GM12878 (cell line): ENCODE results near the gene OR6C68.

Experiments used
- CTCF ChIP-seq, 3 experiments: IDR thresholded peaks in 2 of 3; conservative IDR thresholded peaks in 1 of 3; 2 replicates each; pipeline ENCODE4 v1.5.1; 2011; ENCODE audit warnings: low read depth in 3 of 3, low read length in 3 of 3, mild to moderate bottlenecking in 3 of 3, control low read depth in 2 of 3, moderate library complexity in 2 of 3, inconsistent platforms in 1 of 3, mixed read lengths in 1 of 3; ENCODE audit not compliant: control insufficient read depth in 2 of 3, insufficient read depth in 1 of 3; ENCODE audit errors: extremely low read depth in 1 of 3
- FOXK2 ChIP-seq: fragments of 450-650 bp; IDR thresholded peaks from 2 replicates; pipeline ENCODE4 v1.6.1; 2017; ENCODE audit warnings: mild to moderate bottlenecking, moderate library complexity
- IRF3 ChIP-seq: fragments of 450-650 bp; IDR thresholded peaks from 2 replicates; pipeline ENCODE4 v1.6.1; 2014; ENCODE audit warnings: mild to moderate bottlenecking
- MYC ChIP-seq: IDR thresholded peaks from 2 replicates; pipeline ENCODE4 v1.6.1; 2011; ENCODE audit warnings: mild to moderate bottlenecking, low read length, moderate library complexity, inconsistent platforms; ENCODE audit not compliant: insufficient read depth, insufficient replicate concordance, insufficient read length, severe bottlenecking
- NFXL1 ChIP-seq: fragments of 450-650 bp; IDR thresholded peaks from 2 replicates; pipeline ENCODE4 v1.6.1; 2017; ENCODE audit warnings: antibody characterized with exemption, mild to moderate bottlenecking, borderline replicate concordance
- NR2F1 ChIP-seq: fragments of 450-650 bp; conservative IDR thresholded peaks from 2 replicates; pipeline ENCODE4 v1.6.1; 2017; ENCODE audit warnings: mild to moderate bottlenecking
- POLR2A ChIP-seq: IDR thresholded peaks from 2 replicates; pipeline ENCODE4 v1.6.1; 2011; ENCODE audit warnings: low read depth, mild to moderate bottlenecking, low read length
- PRDM15 ChIP-seq: fragments of 450-650 bp; formaldehyde crosslinking; IDR thresholded peaks from 2 replicates; pipeline ENCODE4 v1.4.0; 2020; ENCODE audit warnings: mild to moderate bottlenecking, moderate library complexity
- ZBTB4 ChIP-seq: fragments of 450-650 bp; formaldehyde crosslinking; IDR thresholded peaks from 2 replicates; pipeline ENCODE4 v1.4.0; 2022; ENCODE audit warnings: mild to moderate bottlenecking, moderate library complexity

GRCh38 chr12:55499810-55500252 lies 7.7 kb downstream of the OR6C68 start:
- TF ChIP-seq CTCF (IDR thresholded peaks at IDR 0.05 in 2 of 3, conservative IDR thresholded peaks at IDR 0.05 in 1 of 3; ENCODE audit: control insufficient read depth in 2 of 3, extremely low read depth in 1 of 3, insufficient read depth in 1 of 3, low read depth in 3 of 3, low read length in 3 of 3) (no peak), POLR2A (no peak), PRDM15 (CRISPR knock-in tag) (no peak), NR2F1 (no peak), NFXL1 (no peak), FOXK2 (no peak), MYC (no peak), ZBTB4 (CRISPR knock-in tag) (no peak), IRF3 (no peak)
